Hematopoietic multipotent progenitor cell treated with erythropoietin and hydrocortisone succinate and interleukin-3 and kit ligand, for 8 days (in vitro differentiated cells): ENCODE measurements around the gene TMEM219.

ENCODE experiments used
- DNase-seq: peaks from one replicate; pipeline ENCODE4 v3.0.0-alpha.2; 2015

Gene TMEM219

DNA sequence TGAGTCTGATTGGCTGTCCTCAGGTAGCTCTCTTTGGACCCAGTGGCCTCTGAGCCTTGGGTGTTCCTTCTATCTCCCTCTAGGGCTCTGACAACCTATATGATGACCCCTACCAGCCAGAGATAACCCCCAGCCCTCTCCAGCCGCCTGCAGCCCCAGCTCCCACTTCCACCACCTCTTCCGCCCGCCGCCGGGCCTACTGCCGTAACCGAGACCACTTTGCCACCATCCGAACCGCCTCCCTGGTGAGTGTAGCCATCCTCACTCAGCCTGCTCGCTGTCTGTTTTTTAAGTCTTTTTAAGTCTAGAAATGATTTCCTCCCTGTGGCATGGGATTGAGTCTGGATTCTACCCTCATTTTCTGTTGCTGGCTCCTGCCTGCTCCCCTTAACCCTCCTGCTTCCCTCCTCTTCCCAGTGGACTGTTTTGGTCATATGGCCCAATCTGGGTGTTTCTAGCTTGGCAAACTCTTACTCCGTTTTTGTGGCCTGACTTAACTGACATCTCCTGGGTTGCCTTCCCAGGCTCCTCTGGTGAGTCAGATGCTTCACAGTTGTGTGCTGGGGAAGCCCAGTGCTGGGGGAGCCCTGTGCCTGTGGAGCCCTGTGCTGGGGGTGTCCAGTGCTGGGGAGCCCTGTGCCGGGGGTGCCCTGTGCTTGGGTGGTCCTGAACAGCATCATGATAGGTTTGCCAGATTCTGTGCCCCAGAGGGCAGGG, 21.7 kb downstream of the TMEM219 start:
- DNase-seq: no peak

DNA sequence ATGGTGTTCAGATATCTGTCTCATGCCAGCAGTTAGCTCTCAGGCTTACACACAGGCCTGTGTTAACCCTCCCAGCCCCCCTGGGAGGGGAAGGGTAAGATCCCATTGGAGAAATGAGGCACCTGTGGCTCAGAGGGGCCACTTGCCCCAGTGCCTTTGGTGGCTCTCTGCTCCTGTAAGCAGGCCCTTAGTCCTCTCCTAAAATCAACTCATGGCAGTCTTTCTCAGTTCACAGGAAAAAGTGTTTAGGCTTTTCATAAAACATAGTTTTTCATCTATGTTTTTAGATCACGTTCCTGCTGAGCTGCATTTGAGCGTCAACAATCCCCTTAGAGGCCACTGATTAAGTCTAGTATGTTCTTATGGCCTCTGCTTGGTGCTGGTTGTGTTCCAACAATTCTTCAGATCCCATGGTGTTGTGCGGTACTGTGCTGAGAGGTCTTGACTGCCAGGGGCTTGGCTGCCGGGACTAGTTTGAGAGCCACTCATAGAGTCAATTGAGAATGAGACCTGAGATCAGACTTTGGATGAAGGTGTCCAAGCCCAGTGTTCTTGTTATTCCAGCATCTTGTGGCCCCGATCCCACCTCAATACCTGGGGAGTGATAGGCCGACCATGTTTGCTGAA, 22.4 kb downstream of the TMEM219 start:
- DNase-seq: no peak

DNA sequence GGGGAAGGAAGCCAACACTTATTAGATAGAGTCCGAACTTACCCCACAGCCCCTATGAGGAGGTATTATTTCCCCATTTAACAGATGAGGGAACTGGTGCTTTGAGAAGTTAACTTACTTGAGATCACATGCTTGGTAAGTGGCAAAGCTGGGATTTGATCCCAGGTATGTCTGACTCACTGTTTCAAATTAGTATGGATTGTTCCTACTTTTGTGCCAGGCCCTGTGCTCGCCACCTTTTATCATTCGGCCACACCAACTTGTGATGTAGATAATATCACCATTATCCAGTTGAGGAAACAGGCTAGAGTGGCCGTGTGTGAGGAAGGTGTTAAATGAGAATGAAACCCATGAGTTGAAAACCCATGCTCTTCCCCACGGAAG, 22.9 kb downstream of the TMEM219 start:
- DNase-seq: no peak

DNA sequence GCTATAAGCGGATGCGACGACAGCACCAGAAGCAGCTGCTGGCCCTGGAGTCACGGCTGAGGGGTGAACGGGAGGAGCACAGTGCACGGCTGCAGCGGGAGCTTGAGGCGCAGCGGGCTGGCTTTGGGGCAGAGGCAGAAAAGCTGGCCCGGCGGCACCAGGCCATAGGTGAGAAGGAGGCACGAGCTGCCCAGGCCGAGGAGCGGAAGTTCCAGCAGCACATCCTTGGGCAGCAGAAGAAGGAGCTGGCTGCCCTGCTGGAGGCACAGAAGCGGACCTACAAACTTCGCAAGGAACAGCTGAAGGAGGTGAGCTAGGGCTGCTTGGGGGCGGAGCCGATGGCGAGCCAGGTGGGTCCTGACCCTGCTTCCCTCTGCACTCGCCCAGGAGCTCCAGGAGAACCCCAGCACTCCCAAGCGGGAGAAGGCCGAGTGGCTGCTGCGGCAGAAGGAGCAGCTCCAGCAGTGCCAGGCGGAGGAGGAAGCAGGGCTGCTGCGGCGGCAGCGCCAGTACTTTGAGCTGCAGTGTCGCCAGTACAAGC, 23.5 kb downstream of the TMEM219 start:
- no peak for DNase-seq

DNA sequence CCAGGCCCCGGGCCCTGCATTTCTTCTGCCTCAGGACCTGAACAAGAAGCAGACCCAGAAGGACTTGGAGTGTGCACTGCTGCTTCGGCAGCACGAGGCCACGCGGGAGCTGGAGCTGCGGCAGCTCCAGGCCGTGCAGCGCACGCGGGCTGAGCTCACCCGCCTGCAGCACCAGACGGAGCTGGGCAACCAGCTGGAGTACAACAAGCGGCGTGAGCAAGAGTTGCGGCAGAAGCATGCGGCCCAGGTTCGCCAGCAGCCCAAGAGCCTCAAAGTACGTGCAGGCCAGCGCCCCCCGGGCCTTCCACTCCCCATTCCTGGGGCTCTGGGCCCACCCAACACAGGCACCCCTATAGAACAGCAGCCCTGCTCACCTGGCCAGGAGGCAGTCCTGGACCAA, 24.4 kb downstream of the TMEM219 start:
- DNase-seq: no peak

DNA sequence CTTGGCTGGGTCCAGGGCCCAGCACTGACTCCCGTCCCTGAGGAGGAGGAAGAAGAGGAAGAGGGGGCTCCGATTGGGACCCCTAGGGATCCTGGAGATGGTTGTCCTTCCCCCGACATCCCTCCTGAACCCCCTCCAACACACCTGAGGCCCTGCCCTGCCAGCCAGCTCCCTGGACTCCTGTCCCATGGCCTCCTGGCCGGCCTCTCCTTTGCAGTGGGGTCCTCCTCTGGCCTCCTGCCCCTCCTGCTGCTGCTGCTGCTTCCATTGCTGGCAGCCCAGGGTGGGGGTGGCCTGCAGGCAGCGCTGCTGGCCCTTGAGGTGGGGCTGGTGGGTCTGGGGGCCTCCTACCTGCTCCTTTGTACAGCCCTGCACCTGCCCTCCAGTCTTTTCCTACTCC, 25.1 kb downstream of the TMEM219 start:
- DNase-seq: no peak

DNA sequence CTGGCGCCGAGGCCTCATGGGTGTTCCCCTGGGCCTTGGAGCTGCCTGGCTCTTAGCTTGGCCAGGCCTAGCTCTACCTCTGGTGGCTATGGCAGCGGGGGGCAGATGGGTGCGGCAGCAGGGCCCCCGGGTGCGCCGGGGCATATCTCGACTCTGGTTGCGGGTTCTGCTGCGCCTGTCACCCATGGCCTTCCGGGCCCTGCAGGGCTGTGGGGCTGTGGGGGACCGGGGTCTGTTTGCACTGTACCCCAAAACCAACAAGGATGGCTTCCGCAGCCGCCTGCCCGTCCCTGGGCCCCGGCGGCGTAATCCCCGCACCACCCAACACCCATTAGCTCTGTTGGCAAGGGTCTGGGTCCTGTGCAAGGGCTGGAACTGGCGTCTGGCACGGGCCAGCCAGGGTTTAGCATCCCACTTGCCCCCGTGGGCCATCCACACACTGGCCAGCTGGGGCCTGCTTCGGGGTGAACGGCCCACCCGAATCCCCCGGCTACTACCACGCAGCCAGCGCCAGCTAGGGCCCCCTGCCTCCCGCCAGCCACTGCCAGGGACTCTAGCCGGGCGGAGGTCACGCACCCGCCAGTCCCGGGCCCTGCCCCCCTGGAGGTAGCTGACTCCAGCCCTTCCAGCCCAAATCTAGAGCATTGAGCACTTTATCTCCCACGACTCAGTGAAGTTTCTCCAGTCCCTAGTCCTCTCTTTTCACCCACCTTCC, 25.6 kb downstream of the TMEM219 start:
- DNase-seq: no peak

DNA sequence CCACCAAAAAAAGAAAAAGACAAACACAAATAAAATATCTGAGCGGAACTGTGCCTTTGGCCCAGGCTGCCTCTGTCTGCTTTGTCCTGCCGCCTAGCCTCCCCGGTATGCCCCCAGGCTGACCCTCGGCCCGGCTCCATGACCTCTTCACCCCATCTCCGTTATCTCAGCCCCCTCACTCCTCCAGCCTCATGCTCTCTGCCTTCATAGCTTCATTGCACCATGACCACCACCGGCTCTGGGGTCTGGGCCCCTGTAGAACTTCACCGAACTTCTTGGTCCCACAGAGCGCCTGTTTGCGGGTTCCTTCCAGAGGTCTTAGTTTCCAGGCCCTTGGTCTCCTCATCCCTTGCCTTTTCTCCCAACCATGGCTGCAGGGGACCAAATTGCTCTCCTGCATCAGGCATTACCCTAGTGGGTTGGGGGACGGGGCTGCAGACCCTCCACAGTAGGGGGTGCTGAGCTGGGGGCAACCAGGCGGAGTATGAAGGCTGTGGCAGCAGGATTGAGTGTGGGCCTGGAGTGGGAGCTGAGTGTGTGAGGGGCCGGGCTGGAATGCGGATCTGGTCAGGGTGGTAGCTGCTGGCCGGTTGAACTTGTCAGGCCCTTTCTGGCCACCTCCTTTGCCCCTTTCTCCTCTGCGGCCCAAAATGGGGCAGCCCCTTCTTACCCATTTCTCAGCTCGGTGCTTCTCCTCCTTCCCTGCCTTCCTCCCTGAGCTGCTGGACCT, 26.6 kb downstream of the TMEM219 start:
- no peak for DNase-seq

DNA sequence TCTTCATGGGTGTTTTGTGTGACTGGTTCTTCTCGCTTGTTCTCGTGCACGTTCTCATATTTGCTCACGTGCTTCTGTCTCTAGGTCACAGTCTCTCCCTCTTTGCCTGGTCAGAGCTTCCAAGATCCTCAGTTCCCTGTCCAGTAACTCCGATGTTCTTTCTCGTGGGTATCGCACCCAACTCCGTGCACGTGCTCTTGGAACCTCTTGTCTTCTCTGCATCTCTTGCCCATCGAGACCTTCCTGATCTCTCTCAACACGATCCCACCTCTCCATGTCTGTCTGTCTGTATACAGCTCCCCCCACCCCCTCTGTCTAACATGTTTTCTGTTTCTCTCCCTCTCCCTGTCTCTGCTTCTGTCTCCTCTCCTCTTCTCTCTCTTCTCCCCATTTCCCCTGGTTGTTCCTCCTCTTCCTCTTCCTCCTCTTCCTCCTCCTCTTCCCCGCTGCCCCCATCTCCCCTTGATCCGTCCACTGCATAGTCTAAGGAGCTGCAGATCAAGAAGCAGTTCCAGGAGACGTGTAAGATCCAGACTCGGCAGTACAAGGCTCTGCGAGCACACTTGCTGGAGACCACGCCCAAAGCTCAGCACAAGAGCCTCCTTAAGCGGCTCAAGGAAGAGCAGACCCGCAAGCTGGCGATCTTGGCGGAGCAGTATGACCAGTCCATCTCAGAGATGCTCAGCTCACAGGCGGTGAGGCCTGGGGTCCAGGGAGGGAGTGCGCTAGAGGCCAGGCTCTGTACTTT, 27.4 kb downstream of the TMEM219 start:
- no peak for DNase-seq

DNA sequence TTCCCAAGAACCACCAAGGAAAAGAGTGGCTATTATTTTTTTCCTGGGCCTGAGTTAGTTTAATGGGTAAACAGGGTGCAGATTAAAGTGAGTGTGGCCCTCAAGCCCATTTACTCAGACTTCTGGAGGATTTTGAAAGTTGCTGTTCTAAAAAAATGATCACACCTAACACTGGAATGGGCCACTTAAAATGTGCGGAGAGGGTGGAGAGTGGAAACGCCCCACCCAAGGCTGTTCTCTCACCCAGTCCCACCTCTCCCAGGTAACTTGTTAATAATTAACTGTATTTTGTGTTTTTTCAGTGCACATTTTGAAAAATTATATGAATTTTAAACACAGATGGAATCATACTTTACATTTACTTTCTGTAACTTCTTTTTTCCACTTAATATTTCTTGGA, 28.2 kb downstream of the TMEM219 start:
- no peak for DNase-seq

DNA sequence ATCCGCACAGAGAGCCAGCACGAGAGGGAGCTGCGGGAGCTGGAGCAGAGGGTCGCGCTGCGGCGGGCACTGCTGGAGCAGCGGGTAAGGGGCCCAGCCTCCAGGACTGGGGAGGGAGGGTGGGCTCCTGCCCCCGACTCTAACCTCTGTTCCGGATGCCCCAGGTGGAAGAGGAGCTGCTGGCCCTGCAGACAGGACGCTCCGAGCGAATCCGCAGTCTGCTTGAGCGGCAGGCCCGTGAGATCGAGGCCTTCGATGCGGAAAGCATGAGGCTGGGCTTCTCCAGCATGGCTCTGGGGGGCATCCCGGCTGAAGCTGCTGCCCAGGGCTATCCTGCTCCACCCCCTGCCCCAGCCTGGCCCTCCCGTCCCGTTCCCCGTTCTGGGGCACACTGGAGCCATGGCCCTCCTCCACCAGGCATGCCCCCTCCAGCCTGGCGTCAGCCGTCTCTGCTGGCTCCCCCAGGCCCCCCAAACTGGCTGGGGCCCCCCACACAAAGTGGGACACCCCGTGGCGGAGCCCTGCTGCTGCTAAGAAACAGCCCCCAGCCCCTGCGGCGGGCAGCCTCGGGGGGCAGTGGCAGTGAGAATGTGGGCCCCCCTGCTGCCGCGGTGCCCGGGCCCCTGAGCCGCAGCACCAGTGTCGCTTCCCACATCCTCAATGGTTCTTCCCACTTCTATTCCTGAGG, 29.1 kb downstream of the TMEM219 start:
- no peak for DNase-seq

DNA sequence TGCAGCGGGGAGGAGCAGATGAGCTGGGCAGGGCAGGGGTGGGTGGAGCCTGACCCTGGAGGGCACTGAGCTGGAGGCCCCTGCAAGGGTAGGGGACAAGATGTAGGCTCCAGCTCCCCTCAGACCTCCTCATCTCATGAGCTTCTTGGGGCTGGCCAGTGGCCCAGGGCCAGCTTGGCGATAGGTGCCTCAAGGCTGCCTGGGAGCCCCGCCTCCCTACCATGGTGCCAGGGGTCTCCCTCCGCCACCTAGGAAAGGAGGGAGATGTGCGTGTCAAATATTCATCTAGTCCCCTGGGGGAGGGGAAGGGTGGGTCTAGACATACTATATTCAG, 29.7 kb downstream of the TMEM219 start:
- no peak for DNase-seq

DNA sequence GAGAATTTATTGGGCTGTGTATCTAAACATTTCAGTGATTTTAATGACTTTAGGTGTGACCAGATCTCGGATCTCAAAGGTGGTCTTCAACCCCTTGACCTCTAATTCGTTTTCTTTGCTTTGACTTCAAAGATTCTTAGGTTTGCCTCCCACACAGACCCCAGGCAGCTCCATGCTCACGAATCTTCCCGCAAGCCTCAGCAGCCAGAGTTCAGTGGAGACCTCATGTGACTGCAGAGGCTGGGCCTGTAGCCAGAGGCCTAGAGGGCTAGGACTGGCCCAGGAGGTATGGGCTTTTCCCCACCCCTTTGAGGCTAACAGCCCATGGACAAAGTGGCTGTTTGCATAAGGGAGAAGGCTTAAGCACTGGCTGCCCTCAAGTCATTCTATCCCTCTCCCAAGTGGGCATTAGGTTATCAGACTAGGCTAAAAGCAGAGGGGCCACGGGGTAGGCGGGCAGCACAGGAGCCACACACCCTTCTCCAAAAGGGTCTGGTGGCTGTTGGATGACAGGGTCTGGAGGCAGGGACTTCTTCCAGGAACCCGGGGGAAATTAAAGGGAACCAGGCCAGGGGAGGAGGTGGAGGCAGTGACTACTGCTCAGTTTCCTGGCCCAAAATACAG, 30.6 kb downstream of the TMEM219 start:
- DNase-seq: peak; percentile 22

DNA sequence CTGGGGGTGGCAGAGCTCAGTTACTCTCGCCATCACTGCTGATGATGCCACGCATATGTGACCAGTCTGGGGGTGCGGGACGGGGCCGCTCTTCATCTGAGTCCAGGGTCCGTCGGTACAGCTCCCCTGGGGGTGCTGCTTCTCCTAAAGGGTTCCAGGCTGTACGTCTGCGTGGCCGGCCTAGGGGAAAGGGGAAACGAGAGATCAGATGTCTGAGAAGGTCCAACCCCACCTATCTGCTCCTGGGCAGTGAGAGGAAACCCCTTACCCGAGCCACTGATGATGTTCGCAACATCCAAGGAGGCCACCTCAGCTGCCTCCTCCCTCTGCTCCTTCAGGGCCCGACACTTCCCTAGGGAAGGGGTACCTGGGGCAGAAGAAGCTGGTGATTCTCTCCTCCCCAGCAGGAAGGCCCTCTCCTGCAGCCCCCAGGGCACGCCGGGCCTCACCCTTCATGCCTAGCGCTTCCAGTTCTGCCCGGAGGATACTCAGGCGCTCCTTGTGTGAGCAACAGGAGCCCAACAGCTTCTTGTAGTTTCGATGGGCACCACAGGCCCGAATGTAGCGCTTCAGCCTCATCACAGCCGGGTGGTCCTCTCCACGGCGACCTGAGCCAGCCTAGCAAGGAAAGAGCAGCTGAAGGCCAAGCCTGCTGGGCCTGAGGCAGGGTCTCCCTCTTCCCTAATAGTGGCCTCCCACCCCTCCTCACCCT, 31.5 kb downstream of the TMEM219 start:
- no peak for DNase-seq

DNA sequence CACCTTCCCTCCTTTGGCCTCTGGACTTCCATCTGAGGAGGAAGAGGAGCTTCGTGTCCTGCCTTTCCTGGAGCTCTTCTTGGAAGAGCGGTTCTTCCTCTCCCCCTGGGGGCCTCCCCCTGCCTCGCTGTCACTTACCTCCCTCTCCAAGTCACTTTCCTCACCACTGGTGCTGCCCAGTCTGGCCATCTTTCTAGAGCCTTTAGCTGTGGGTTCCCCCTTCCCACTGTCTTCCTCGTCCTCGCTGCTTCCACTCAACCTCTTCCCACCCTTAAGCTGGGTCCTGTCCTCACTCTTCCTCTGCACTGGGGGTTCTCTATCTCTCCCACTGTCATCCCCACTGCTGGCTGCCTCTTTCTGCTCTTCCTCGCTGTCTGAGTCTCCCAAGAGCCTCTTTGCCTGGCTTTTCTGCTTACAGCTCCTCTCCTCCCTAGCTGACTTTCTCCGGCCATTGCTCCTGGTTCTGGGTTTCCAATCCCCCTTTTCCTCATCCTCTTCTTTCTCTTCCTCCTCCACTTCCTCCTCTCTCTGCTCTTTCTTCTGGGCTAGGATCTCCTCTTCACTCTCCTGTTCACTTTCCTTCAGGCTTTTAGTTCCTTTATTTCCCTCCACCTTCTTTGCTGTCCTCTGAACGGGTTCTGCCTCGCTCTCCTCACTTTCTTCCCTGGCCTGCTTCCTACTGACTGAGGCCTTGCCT, 32.2 kb downstream of the TMEM219 start:
- no peak for DNase-seq

DNA sequence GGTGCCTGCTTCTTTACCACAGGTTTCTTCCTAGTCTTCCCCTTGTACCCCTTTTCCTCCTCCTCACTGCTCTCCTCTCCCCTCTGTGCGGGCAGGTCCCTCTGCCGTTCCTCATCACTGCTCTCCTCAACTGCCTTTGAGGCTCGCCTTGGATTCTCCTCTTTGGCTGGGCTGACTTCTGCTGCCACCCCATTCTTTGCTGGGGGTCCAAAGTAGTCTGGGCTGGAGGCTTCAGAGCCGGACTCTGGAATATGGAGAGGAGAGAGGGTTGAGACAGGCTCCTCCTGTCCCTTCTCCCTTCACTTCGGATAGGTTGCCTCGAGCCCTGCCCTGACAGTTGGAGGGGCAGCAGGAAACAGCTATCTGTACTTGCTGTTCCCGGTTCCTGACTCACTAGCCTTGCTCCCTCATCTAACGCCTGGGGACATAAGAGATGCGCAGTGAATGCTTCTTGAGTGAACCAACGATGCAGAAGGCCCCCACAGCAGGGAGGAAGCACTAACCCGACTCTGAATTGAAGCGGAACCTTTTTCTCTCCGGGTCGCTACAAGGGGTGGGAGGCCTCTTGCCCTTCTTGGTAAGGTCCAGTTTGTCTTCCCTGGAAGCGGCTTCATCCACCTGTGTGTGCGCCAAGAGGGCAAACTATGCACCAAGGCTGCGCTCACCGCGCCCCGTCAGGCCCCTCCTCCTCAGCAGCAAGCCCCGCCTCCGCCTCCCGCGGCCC, 32.9 kb downstream of the TMEM219 start:
- DNase-seq: peak; percentile 69

DNA sequence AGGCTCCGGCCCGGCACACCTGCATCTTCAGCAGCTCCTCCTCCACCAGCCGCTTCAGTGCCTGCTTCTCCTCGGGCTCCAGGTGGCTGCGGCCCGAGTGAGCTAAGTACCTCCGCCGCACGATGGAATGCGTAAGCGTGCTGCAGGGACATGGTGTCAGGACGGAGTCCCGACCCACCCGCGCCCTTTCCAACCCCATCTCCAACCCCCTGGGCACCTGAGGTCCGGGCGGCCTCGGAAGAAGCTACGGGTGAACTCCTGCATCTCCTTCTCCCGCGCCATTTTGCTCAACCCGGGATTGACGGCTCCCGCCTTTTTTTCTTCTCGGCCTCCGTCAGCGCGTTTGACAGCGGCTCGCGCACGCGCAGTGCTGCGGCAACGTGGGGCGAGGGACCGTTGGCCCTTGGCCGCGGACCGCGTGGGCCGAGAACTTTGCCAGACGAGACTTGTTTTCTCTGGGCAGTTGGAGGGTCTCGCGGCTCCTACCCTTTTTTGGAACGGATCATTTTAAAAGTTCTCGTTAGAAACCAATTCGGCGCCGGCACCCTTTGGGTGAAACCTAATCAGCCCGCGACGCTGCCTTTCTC, 33.5 kb downstream of the TMEM219 start, which contains the start of gene HIRIP3:
Gene HIRIP3, minus strand, starts transcription at position 294 of the 587 bp plus-strand sequence. Its CDS starts 12 bp downstream, at position 282.
- DNase-seq: peak; percentile 92

DNA sequence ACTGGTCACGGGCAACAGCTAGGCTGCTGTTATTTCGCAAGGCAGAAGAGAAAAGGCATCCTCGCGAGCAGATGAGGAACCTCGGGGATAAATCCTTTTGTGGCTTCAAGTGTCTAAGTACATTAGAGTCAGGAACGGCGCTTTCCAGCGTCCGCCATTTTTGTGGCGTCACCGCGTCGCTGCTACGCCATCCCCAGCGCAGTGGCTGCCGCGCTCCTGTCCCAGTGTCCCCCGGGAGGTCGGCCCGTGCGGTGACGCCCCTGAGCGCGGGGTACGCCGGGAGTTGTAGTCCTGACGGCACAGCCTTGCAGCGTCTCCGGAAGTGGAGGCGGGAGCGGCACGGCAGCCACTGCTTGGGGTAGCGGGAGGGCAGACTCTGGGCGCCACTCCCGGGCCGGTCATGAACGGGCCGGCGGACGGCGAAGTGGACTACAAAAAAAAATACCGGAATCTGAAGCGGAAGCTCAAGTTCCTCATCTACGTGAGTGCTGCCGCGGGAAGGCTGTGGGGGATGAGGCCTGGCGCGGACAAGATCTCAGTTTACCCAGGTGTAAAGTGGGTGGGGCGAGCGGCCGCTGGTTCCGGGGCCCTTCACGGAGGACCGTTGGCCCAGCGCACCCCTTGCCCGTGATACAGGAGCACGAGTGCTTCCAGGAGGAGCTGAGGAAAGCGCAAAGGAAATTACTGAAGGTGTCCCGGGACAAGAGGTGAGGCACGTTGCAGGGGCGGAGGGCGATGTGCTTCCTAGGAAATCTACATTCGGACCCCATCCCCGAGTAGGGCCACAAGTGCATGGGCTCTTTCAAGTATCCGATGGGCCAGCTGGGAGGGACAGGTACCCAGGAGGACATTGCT, 34.3 kb downstream of the TMEM219 start, which contains the start of gene INO80E:
Gene INO80E, plus strand, starts transcription at position 331 of the 855 bp plus-strand sequence. Its CDS starts 70 bp downstream, at position 401.
- peak; percentile 96 for DNase-seq
